Activated naive CD8-positive, alpha-beta T cell (primary cell): ENCODE results near the gene CSNK1G1.
"Not testable (repeated sequence)": the region's sequence is repeated elsewhere in the genome, so short reads cannot be mapped to it uniquely, and the experiment has no call there.

ENCODE experiments used
- H3K27ac Mint-ChIP-seq: one replicate; pipeline ENCODE4 v1.8.0; 2021; ENCODE audit warnings: mixed read lengths
- H3K27me3 Mint-ChIP-seq: one replicate; pipeline ENCODE4 v1.8.0; 2021; ENCODE audit warnings: mixed read lengths
- H3K36me3 Mint-ChIP-seq: one replicate; pipeline ENCODE4 v1.8.0; 2021; ENCODE audit warnings: mixed read lengths
- H3K4me1 Mint-ChIP-seq: one replicate; pipeline ENCODE4 v1.8.0; 2021; ENCODE audit warnings: low read depth, mixed read lengths
- H3K4me3 Mint-ChIP-seq: one replicate; pipeline ENCODE4 v1.8.0; 2021; ENCODE audit warnings: mild to moderate bottlenecking, mixed read lengths
- H3K9me3 Mint-ChIP-seq: one replicate; pipeline ENCODE4 v1.8.0; 2021; ENCODE audit warnings: low read depth, mixed read lengths

The CSNK1G1 gene

GRCh38 chr15:64223882-64224281 is 132.1 kb downstream of the CSNK1G1 start:
- H3K4me3 Mint-ChIP-seq = no peak overlapping the region
- H3K36me3 Mint-ChIP-seq = peaks cover 11% of the 10 kb centered on the region
- H3K4me1 Mint-ChIP-seq = peaks cover 16% of the 10 kb centered on the region
- H3K27ac Mint-ChIP-seq = no peak overlapping the region
- no peaks in the 10 kb centered on the region for H3K9me3 Mint-ChIP-seq
- no peaks in the 10 kb centered on the region for H3K27me3 Mint-ChIP-seq

DNA sequence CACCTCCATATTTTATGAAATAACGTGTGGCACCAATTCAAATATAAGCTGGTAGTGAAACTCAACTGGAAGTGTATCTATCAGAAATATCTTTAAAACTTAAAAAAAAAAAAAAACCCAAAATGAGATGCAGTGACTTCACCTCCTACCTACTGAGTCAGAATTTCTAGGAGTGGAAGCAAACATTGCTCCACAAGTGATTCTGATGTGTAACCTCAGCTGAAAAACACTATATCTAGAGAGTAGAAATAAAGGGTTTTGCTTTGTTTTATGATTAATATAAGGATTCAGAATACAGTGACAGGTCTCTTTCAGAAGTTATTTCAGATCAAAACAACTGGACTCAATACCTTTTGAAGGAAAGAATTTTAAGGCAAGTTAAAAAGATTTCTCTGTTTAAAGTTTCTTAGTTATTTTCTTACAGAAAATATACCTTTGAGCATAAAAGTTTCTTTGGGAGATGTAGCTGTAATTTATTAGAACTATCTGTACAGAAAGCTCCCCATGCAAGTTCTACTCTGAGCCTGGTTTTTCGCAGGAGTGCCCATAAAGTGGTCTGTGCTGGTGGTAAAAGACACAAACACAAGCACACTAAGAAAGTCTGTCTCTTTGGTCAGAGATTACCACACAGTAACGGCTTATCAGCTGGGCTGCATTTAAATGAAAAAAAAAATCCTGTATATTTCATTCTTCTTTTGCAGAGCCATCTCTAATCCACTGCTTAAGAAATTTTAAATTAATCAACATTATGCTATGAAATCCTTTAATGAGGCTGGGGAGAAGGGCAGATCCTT is 133.2 kb downstream of the CSNK1G1 start:
- Mint-ChIP-seq H3K36me3 (peaks cover 11% of the 10 kb centered on the region), H3K4me3 (no peak overlapping the region), H3K9me3 (no peaks in the 10 kb centered on the region), H3K27me3 (no peaks in the 10 kb centered on the region), H3K27ac (peak overlapping the region; percentile 41), H3K4me1 (peaks cover 16% of the 10 kb centered on the region)

- not testable (repeated sequence) for H3K4me3 Mint-ChIP-seq, H3K9me3 Mint-ChIP-seq, H3K27ac Mint-ChIP-seq, H3K27me3 Mint-ChIP-seq, H3K36me3 Mint-ChIP-seq
- H3K4me1 Mint-ChIP-seq = peaks cover 14% of the 10 kb centered on the region
Observed at GRCh38 chr15:64221911-64222310, 134.1 kb downstream of the CSNK1G1 start.

- H3K4me1 Mint-ChIP-seq, H3K9me3 Mint-ChIP-seq, H3K27ac Mint-ChIP-seq, H3K36me3 Mint-ChIP-seq, H3K4me3 Mint-ChIP-seq, H3K27me3 Mint-ChIP-seq: not testable (repeated sequence)
Observed at GRCh38 chr15:64217429-64217750, 138.6 kb downstream of the CSNK1G1 start.

DNA sequence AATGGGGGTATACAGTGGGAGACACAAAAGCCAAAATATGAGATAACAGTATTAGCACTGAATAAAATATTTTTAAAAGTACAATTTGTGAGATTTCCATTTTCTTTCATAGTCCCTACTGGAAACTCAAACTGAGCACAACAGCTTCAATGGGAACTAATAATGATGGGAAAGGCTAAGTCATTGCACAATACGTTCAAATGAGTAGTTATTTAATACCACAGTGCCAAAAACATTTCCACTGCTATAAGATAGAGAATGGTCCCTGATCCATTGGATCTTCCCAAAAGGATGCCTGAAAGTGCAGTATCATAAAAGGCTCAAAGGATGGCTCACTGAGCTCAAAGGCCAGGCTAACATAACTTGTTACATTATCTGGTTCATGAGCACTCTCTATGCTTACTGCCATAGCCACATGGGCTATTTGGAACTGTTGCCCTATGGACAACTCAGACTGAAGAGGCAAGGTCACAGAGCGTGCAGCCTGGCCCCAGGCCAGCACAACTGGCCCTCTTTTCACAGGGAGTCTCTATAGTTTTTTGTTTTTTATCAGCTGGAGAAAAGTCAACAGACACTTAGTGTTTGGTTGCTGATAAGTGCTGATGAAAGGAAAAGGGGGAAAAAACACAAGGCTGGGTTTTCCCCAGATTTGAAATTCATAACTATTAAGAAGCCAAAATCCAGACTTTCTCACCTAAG is 139.1 kb downstream of the CSNK1G1 start:
- Mint-ChIP-seq H3K9me3 (no peaks in the 10 kb centered on the region), H3K4me1 (peaks cover 3% of the 10 kb centered on the region), H3K27me3 (no peaks in the 10 kb centered on the region), H3K36me3 (peaks cover 4% of the 10 kb centered on the region), H3K27ac (no peak overlapping the region), H3K4me3 (no peak overlapping the region)

- H3K27me3 Mint-ChIP-seq = no peaks in the 10 kb centered on the region
- no peak overlapping the region for H3K27ac Mint-ChIP-seq
- peaks cover 2% of the 10 kb centered on the region for H3K4me1 Mint-ChIP-seq
- peaks cover 4% of the 10 kb centered on the region for H3K36me3 Mint-ChIP-seq
- no peaks in the 10 kb centered on the region for H3K9me3 Mint-ChIP-seq
- H3K4me3 Mint-ChIP-seq = no peak overlapping the region
Observed at GRCh38 chr15:64216196-64216595, 139.8 kb downstream of the CSNK1G1 start.

- Mint-ChIP-seq H3K27ac (no peak overlapping the region), H3K36me3 (peaks cover 6% of the 10 kb centered on the region)
Observed at GRCh38 chr15:64213646-64214045, 142.3 kb downstream of the CSNK1G1 start.

GRCh38 chr15:64211696-64212095 is 144.3 kb downstream of the CSNK1G1 start:
- Mint-ChIP-seq H3K27ac (no peak overlapping the region), H3K4me1 (peaks cover 3% of the 10 kb centered on the region), H3K27me3 (no peaks in the 10 kb centered on the region), H3K9me3 (no peaks in the 10 kb centered on the region), H3K36me3 (peaks cover 6% of the 10 kb centered on the region), H3K4me3 (no peak overlapping the region)

More at GRCh38 chr15:64213646-64214045, 142.3 kb downstream of the CSNK1G1 start:
- Mint-ChIP-seq H3K4me1 (peaks cover 3% of the 10 kb centered on the region), H3K27me3 (no peaks in the 10 kb centered on the region), H3K4me3 (no peak overlapping the region), H3K9me3 (no peaks in the 10 kb centered on the region)

GRCh38 chr15:64210371-64210770 is 145.6 kb downstream of the CSNK1G1 start:
- H3K27ac Mint-ChIP-seq = no peak overlapping the region
- H3K36me3 Mint-ChIP-seq = peaks cover 6% of the 10 kb centered on the region
- H3K4me3 Mint-ChIP-seq = no peak overlapping the region
- no peaks in the 10 kb centered on the region for H3K27me3 Mint-ChIP-seq
- H3K4me1 Mint-ChIP-seq = peaks cover 3% of the 10 kb centered on the region
- no peaks in the 10 kb centered on the region for H3K9me3 Mint-ChIP-seq

- Mint-ChIP-seq H3K9me3 (no peaks in the 10 kb centered on the region), H3K4me1 (peaks cover 3% of the 10 kb centered on the region), H3K27ac (no peak overlapping the region), H3K4me3 (no peak overlapping the region), H3K36me3 (peaks cover 6% of the 10 kb centered on the region), H3K27me3 (no peaks in the 10 kb centered on the region)
Observed at GRCh38 chr15:64209680-64210334, 146.2 kb downstream of the CSNK1G1 start.

DNA sequence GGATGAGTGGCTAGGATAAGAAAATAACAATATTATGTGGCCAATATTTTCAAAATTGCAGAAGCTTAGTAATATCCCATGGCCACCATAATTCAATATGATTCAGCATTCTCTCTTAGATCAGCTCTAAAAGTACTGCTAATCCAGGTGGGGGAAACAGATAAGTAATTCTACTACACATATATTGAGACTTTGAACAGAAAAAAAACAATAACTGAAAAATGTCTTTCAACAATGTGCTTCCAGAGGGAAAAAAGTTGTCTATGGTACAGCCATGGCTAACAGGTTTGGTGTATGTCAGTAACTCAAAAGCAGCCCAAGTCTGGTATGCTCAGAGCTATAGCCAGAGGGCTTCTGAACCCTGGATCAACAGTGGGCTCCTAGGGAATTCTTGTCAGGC is 150.8 kb downstream of the CSNK1G1 start:
- H3K36me3 Mint-ChIP-seq = no peaks in the 10 kb centered on the region
- no peaks in the 10 kb centered on the region for H3K9me3 Mint-ChIP-seq
- no peak overlapping the region for H3K27ac Mint-ChIP-seq
- H3K27me3 Mint-ChIP-seq = no peaks in the 10 kb centered on the region
- H3K4me1 Mint-ChIP-seq = peaks cover 3% of the 10 kb centered on the region
- no peak overlapping the region for H3K4me3 Mint-ChIP-seq

- H3K4me3 Mint-ChIP-seq = no peak overlapping the region
- H3K27ac Mint-ChIP-seq = no peak overlapping the region
- no peaks in the 10 kb centered on the region for H3K4me1 Mint-ChIP-seq
- no peaks in the 10 kb centered on the region for H3K9me3 Mint-ChIP-seq
- H3K27me3 Mint-ChIP-seq = no peaks in the 10 kb centered on the region
- peaks cover 8% of the 10 kb centered on the region for H3K36me3 Mint-ChIP-seq
Observed at GRCh38 chr15:64197425-64197824, 158.5 kb downstream of the CSNK1G1 start.

DNA sequence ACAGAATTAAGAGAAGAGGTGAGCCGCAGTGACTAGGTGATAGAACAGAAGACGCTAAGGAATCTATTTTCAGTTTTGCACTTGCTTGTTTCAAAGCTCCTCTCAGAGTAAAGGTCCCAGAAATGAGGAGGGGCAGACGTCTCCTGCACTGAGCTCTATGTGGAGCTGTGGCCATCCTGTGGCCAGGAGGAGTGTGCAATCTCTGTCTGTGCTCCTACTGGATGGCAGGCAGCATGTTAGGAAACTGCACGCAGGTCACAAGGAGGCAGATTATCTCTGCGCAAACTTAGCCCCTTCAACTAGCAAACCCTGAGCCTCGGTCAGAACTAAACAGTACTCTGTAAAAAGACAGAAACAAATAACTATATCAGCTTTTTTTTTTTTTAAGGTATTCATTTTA is 162.0 kb downstream of the CSNK1G1 start:
- Mint-ChIP-seq H3K36me3 (peaks cover 8% of the 10 kb centered on the region), H3K4me1 (no peaks in the 10 kb centered on the region), H3K4me3 (no peak overlapping the region), H3K9me3 (no peaks in the 10 kb centered on the region), H3K27me3 (no peaks in the 10 kb centered on the region), H3K27ac (no peak overlapping the region)

- H3K27ac Mint-ChIP-seq = no peak overlapping the region
- H3K9me3 Mint-ChIP-seq = no peaks in the 10 kb centered on the region
- no peaks in the 10 kb centered on the region for H3K27me3 Mint-ChIP-seq
- peaks cover 2% of the 10 kb centered on the region for H3K4me1 Mint-ChIP-seq
- no peak overlapping the region for H3K4me3 Mint-ChIP-seq
- H3K36me3 Mint-ChIP-seq = peaks cover 8% of the 10 kb centered on the region
Observed at GRCh38 chr15:64191971-64192830, 163.8 kb downstream of the CSNK1G1 start.
